H9 (cell line): Measurements from ENCODE around the gene XRCC3. TPM values are rescaled to one million over a fixed set of nuclear protein-coding genes. Genes with fewer than 3 reads are reported as not detected.
A peak's percentile ranks its signal among the peaks of the same experiment; 100 is the strongest.

Source experiments
- DNase-seq: peaks from one replicate; pipeline ENCODE4 v3.0.0-alpha.2; 2017
- H2AFZ ChIP-seq: one replicate; pipeline ENCODE4 v1.6.1; 2013; ENCODE audit warnings: mild to moderate bottlenecking, low read length, control low read depth, moderate library complexity
- H2AK5ac ChIP-seq: 2 replicates; pipeline ENCODE4 v1.6.1; 2013; ENCODE audit warnings: low read length, control low read depth, mixed read lengths; ENCODE audit not compliant: insufficient read length
- H2BK120ac ChIP-seq: one replicate; pipeline ENCODE4 v1.6.1; 2013; ENCODE audit warnings: low read depth, mild to moderate bottlenecking, low read length, control low read depth, inconsistent platforms; ENCODE audit not compliant: poor library complexity, severe bottlenecking
- H2BK12ac ChIP-seq: 2 replicates; pipeline ENCODE4 v1.6.1; 2013; ENCODE audit warnings: low read length, control low read depth, mixed read lengths, low read depth; ENCODE audit not compliant: insufficient read length
- H2BK15ac ChIP-seq: 2 replicates; pipeline ENCODE4 v1.6.1; 2013; ENCODE audit warnings: low read depth, low read length, control low read depth
- H2BK20ac ChIP-seq: one replicate; pipeline ENCODE4 v1.6.1; 2013; ENCODE audit warnings: low read depth, mild to moderate bottlenecking, low read length, control low read depth, inconsistent platforms; ENCODE audit not compliant: poor library complexity, severe bottlenecking
- H2BK5ac ChIP-seq: 2 replicates; pipeline ENCODE4 v1.6.1; 2013; ENCODE audit warnings: low read length, control low read depth, mixed read lengths; ENCODE audit not compliant: insufficient read length
- H3K14ac ChIP-seq: 2 replicates; pipeline ENCODE4 v1.6.1; 2013; ENCODE audit warnings: low read length, control low read depth; ENCODE audit not compliant: insufficient read depth
- H3K18ac ChIP-seq: 2 replicates; pipeline ENCODE4 v1.6.1; 2013; ENCODE audit warnings: low read depth, mild to moderate bottlenecking, mixed read lengths, low read length, control low read depth; ENCODE audit not compliant: insufficient read length
- H3K23ac ChIP-seq: 2 replicates; pipeline ENCODE4 v1.6.1; 2013; ENCODE audit warnings: low read length, control low read depth, mixed read lengths, low read depth; ENCODE audit not compliant: insufficient read length
- H3K23me2 ChIP-seq: 2 replicates; pipeline ENCODE4 v1.6.1; 2013; ENCODE audit warnings: low read depth, mild to moderate bottlenecking, mixed read lengths, low read length, control low read depth; ENCODE audit not compliant: insufficient read length, poor library complexity, severe bottlenecking
- H3K27ac ChIP-seq: 2 replicates; pipeline ENCODE4 v1.5.1; 2013; ENCODE audit warnings: low read length, control low read depth, mixed read lengths, low read depth; ENCODE audit not compliant: insufficient read length
- H3K27me3 ChIP-seq: 2 replicates; pipeline ENCODE4 v1.6.1; 2013; ENCODE audit warnings: low read length, control low read depth, inconsistent platforms; ENCODE audit not compliant: insufficient read depth
- H3K4ac ChIP-seq: 2 replicates; pipeline ENCODE4 v1.6.1; 2013; ENCODE audit warnings: low read depth, mild to moderate bottlenecking, control low read depth, inconsistent platforms, low read length, moderate library complexity
- H3K4me1 ChIP-seq: 2 replicates; pipeline ENCODE4 v1.6.1; 2013; ENCODE audit warnings: low read length, control low read depth, inconsistent platforms; ENCODE audit not compliant: insufficient read depth
- H3K4me2 ChIP-seq: 2 replicates; pipeline ENCODE4 v1.6.1; 2013; ENCODE audit warnings: low read length, control low read depth, mixed read lengths; ENCODE audit not compliant: insufficient read length, insufficient read depth
- H3K56ac ChIP-seq: 2 replicates; pipeline ENCODE4 v1.6.1; 2013; ENCODE audit warnings: low read depth, mild to moderate bottlenecking, mixed read lengths, low read length, control low read depth; ENCODE audit not compliant: insufficient read length
- H3K79me1 ChIP-seq: 2 replicates; pipeline ENCODE4 v1.6.1; 2013; ENCODE audit warnings: low read depth, mild to moderate bottlenecking, moderate library complexity, low read length, control low read depth, inconsistent platforms; ENCODE audit not compliant: insufficient read depth, poor library complexity, severe bottlenecking
- H3K79me2 ChIP-seq: 2 replicates; pipeline ENCODE4 v1.6.1; 2013; ENCODE audit warnings: low read length, control low read depth, inconsistent platforms; ENCODE audit not compliant: insufficient read depth
- H3K9ac ChIP-seq: 2 replicates; pipeline ENCODE4 v1.6.1; 2013; ENCODE audit warnings: low read length, control low read depth, mixed read lengths; ENCODE audit not compliant: insufficient read length; ENCODE audit errors: extremely low read depth
- H3K9me3 ChIP-seq: one replicate; pipeline ENCODE4 v1.6.1; 2013; ENCODE audit warnings: low read depth, low read length, inconsistent platforms; ENCODE audit not compliant: control insufficient read depth
- H3T11ph ChIP-seq: one replicate; pipeline ENCODE4 v1.6.1; 2013; ENCODE audit warnings: mild to moderate bottlenecking, low read length, control low read depth, inconsistent platforms
- H4K20me1 ChIP-seq: one replicate; pipeline ENCODE4 v1.6.1; 2013; ENCODE audit not compliant: control insufficient read depth, insufficient read length, insufficient read depth
- H4K5ac ChIP-seq: 2 replicates; pipeline ENCODE4 v1.6.1; 2013; ENCODE audit warnings: low read depth, mild to moderate bottlenecking, mixed read lengths, low read length, control low read depth; ENCODE audit not compliant: insufficient read length
- H4K8ac ChIP-seq: replicated peaks from 2 replicates; pipeline ENCODE4 v1.6.1; 2013; ENCODE audit warnings: low read length, control low read depth, mixed read lengths, low read depth; ENCODE audit not compliant: insufficient read length
- H4K91ac ChIP-seq: 2 replicates; pipeline ENCODE4 v1.6.1; 2013; ENCODE audit warnings: low read depth, mild to moderate bottlenecking, moderate library complexity, mixed read lengths, low read length, control low read depth; ENCODE audit not compliant: insufficient read length
- H3K27ac Mint-ChIP-seq, 3 experiments: 2 replicates in 2 of 3; 3 replicates in 1 of 3; pipeline ENCODE4 v1.8.0; 2020 to 2021; ENCODE audit warnings: mixed read lengths in 3 of 3, mild to moderate bottlenecking in 1 of 3, moderate library complexity in 1 of 3
- H3K27me3 Mint-ChIP-seq: 2 replicates; pipeline ENCODE4 v1.8.0; 2021; ENCODE audit warnings: low read depth, mild to moderate bottlenecking, moderate library complexity, mixed read lengths
- H3K36me3 Mint-ChIP-seq, 3 experiments: 2 replicates in 2 of 3; 3 replicates in 1 of 3; pipeline ENCODE4 v1.8.0; 2020 to 2021; ENCODE audit warnings: low read depth in 3 of 3, mixed read lengths in 3 of 3; ENCODE audit not compliant: insufficient read depth in 1 of 3
- H3K4me1 Mint-ChIP-seq, 2 experiments: 2 replicates each; pipeline ENCODE4 v1.8.0; 2020; ENCODE audit warnings: mixed read lengths in 2 of 2
- H3K4me3 Mint-ChIP-seq, 2 experiments: 2 replicates in 1 of 2; 3 replicates in 1 of 2; pipeline ENCODE4 v1.8.0; 2020 to 2021; ENCODE audit warnings: mild to moderate bottlenecking in 2 of 2, mixed read lengths in 2 of 2, moderate library complexity in 1 of 2
- H3K9me3 Mint-ChIP-seq, 2 experiments: 2 replicates in 1 of 2; 3 replicates in 1 of 2; pipeline ENCODE4 v1.8.0; 2020; ENCODE audit warnings: mild to moderate bottlenecking in 2 of 2, mixed read lengths in 2 of 2, moderate library complexity in 1 of 2
- WGBS: extraction: QIAGEN DNeasy Blood & Tissue Kit; methylation state at CpG from one replicate; pipeline ENCODE4 v1.1.7; 2013; ENCODE audit warnings: missing lambda C conversion rate, low lambda C conversion rate, mixed read lengths; ENCODE audit not compliant: insufficient read length; ENCODE audit errors: extremely low coverage; 5-methylcytosine and 5-hydroxymethylcytosine counted together
- total RNA-seq: library from RNA; stranded (reverse); gene quantifications from 2 replicates; pipeline ENCODE4 v1.2.1, GENCODE V29; 2021
- TF ChIP-seq, protein P1 (sequence below): fragments of 200-600 bp; sonication (generic); conservative IDR thresholded peaks from 3 replicates; pipeline ENCODE4 v1.8.0; 2021; ENCODE audit warnings: antibody characterized with exemption, mild to moderate bottlenecking

The XRCC3 gene
- total RNA-seq, 1 experiment from 2014 or later: 45.3 TPM

DNA sequence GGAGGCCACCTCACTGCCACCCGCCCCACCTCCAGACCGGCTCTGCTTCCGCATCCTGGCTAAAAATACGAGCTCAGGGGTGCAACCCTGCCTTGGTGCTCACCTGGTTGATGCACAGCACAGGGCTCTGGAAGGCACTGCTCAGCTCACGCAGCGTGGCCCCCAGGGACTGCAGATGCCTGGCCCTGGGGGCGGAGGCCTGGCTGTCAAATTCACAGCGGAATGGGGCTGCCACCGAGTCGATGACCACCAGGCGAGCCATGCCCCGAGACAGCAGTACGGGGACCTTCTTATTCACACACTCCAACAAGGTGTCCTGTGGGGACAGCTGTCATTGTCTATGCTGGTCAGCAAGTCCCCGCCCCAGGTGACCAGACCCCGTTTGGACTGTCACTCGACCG, 16.0 kb downstream of the XRCC3 start:
- peaks cover 11 to 47% (median 36%) of the 10 kb centered on the region in 3 experiments; a peak in 6 of 7 replicates for H3K36me3 Mint-ChIP-seq
- H3K4me2 ChIP-seq: no peak overlapping the region
- no peak overlapping the region for H4K91ac ChIP-seq
- no peaks in the 10 kb centered on the region; a peak in 1 of 5 replicates for H3K9me3 Mint-ChIP-seq
- peaks cover 13 to 16% of the 10 kb centered on the region in 2 experiments for H3K4me1 Mint-ChIP-seq
- H4K20me1 ChIP-seq: no peaks in the 10 kb centered on the region
- no peak overlapping the region for H2BK15ac ChIP-seq
- no peaks in the 10 kb centered on the region for H3K79me1 ChIP-seq
- H2BK20ac ChIP-seq: no peak overlapping the region
- H3K79me2 ChIP-seq: no peaks in the 10 kb centered on the region
- peaks cover 1% of the 10 kb centered on the region; the same call in 1 of the 2 replicates for H3K27me3 Mint-ChIP-seq
- TF ChIP-seq, protein P1, sequence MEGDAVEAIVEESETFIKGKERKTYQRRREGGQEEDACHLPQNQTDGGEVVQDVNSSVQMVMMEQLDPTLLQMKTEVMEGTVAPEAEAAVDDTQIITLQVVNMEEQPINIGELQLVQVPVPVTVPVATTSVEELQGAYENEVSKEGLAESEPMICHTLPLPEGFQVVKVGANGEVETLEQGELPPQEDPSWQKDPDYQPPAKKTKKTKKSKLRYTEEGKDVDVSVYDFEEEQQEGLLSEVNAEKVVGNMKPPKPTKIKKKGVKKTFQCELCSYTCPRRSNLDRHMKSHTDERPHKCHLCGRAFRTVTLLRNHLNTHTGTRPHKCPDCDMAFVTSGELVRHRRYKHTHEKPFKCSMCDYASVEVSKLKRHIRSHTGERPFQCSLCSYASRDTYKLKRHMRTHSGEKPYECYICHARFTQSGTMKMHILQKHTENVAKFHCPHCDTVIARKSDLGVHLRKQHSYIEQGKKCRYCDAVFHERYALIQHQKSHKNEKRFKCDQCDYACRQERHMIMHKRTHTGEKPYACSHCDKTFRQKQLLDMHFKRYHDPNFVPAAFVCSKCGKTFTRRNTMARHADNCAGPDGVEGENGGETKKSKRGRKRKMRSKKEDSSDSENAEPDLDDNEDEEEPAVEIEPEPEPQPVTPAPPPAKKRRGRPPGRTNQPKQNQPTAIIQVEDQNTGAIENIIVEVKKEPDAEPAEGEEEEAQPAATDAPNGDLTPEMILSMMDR: no peak
- no peak overlapping the region for H3K14ac ChIP-seq
- H3K18ac ChIP-seq: no peak overlapping the region
- H3K27me3 ChIP-seq: no peaks in the 10 kb centered on the region
- no peak overlapping the region for H2BK5ac ChIP-seq
- no peak overlapping the region for H2AFZ ChIP-seq
- H2BK12ac ChIP-seq: no peak overlapping the region
- no peak overlapping the region for H3K9ac ChIP-seq
- H2BK120ac ChIP-seq: no peak overlapping the region
- no peak overlapping the region for H3K56ac ChIP-seq
- H3T11ph ChIP-seq: no peak overlapping the region
- peak overlapping the region in 2 of 3 experiments; percentile 83 to 86; a peak in 3 of 7 replicates for H3K27ac Mint-ChIP-seq
- H3K23me2 ChIP-seq: no peaks in the 10 kb centered on the region
- WGBS: no CpG with 5 or more reads among the region's 17 CpGs
- no peak overlapping the region for H3K4me3 Mint-ChIP-seq
- H3K9me3 ChIP-seq: no peaks in the 10 kb centered on the region
- H4K5ac ChIP-seq: no peak overlapping the region
- no peak for DNase-seq
- no peak overlapping the region for H2AK5ac ChIP-seq
- H3K23ac ChIP-seq: no peak overlapping the region
- H3K4me1 ChIP-seq: no peaks in the 10 kb centered on the region; the same call in 1 of the 2 replicates
- no peak overlapping the region for H3K27ac ChIP-seq
- no peak overlapping the region for H4K8ac ChIP-seq
- no peak overlapping the region for H3K4ac ChIP-seq
